ENCODE results near the gene NDUFAF8.

Gene NDUFAF8

DNA sequence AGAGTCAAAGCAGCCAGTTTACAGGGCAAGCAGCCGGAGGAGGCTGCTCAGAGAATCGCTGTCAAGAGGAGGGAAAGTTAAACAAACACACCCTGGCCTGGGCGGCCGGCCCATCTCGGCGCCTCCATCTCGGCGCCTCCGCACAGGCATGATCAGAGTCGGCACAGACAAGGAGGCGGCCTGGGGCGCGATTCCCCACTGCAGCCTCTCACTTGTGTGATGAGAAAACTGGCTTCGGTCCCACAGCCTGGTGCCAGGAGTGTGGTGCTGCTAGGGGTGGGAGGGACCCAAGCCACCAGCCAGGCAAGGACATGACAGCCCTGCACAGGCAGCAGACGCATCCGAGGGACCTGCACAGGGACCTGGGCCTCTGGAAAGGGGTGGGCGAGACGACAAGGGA, 38.3 kb downstream of the NDUFAF8 start:
- peak; percentile 74 for DNase-seq (ENCODE audit: low spot score)

DNA sequence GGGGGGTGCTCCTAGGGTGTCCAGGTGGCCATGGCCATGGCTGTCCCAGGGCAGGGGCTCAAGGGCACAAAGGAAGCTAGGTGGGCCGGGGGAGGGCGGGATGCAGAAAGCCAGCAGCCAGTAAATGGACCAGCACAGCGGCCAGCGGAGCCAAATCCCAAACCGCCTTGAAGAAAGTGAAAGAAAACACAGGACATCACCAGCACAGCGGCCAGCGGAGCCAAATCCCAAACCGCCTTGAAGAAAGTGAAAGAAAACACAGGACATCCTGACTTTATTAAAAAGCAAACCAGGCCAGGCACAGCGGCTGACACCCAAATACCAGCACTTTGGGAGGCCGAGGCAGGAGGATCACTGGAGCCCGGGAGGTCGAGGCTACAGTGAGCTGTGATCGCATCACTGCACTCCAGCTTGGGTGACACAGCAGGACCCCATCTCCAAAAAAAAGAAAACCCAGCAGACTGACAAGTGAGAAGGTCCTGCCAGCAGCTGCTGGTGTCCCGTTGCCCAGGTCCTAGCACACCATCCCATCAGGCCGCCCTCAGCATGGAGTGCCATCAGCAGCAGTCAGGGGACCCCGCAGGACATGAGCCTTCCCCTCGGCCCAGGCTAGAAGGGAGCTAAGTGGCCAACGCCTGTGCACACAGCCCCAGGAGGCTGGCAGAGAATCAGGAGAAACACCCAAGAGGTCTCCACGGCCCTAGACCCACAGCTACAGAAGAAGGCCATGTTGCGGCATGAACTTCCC, 39.0 kb downstream of the NDUFAF8 start:
- DNase-seq (ENCODE audit: low spot score) = no peak

DNA sequence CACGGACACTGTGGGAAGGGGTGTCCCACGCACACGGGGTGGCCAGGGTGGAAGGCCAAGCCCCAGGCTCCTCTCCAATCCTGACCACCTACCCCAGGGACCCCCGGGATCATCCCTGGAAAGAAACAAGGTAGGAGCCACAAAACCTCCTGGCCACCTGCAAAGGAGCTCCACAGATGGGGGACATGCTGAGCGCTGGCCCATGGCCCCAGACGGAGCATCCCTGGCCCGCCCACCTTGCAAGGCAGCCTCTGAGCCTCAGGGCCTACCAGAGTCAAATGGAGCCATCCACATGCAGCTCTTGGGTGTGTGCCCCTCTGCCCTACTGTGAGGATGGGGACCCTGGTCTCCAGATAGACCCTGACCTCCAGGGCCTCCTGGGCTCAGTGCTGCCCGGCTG, 39.7 kb downstream of the NDUFAF8 start:
- no peak for DNase-seq (ENCODE audit: low spot score)

DNA sequence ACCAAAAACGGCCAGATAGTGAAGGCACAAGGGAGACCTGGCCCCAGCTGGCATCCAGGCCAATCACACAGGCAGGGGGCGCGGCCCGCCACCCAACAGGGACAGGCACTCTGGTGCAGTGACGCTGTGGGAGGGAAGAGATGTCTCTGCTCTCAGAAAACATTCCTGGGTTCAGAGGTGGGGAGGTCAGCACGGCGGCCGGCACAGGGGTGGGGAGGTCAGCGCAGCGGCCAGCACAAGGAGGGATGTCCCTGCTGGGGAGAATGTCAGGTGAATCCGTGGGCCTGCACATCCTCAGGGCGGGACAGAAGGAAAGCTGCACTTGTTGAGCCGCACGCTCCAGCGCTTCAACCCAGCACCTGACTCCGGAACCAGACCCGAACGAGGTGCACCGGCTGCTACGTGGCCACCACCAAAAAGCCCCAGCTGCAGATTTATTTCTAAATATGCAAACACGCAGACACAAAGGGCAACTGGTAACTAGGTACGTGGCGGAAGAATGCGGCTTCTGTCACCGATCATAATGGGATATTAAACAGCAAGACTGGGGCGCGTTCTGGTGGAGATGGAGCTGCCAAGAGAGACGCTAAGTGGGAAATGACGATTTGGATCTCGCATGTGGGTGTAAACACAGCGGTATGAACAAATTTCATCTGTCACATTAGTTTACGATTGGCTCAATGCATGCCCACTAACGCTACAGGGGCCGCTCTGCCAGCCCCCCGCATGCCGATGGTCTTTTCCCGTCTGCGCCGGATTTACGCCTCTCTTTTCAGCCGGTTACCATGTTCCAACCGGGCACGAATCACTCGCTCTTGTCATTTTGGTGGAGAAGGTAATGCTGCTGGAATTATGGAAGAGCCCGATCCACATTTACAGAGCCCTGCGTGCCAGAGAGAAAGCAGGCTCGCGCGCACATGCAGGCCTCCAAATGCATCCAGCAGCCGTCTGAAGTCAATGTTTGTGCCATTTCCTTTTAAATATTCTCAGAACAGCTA, 40.5 kb downstream of the NDUFAF8 start:
- DNase-seq (ENCODE audit: low spot score) = peak; percentile 62

DNA sequence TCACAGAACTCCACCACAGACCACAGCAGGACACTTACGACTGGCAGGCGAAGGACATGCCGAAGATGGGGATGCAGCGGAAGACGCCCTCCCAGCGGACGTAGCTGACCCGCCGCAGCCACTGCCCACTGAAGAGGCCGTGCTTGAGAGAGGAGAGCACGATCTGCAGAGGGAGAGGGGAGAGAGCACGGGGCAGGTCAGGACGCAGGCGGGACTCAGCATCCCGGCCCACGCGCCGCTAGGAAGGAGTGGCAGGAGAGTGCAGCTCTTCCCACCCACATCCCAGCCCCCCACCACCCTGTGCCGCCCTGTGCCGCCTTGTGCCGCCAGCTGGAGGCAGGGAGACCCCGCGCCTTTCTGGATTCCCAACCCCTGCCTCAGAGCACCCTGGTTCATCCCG, 41.5 kb downstream of the NDUFAF8 start:
- DNase-seq (ENCODE audit: low spot score) = no peak

DNA sequence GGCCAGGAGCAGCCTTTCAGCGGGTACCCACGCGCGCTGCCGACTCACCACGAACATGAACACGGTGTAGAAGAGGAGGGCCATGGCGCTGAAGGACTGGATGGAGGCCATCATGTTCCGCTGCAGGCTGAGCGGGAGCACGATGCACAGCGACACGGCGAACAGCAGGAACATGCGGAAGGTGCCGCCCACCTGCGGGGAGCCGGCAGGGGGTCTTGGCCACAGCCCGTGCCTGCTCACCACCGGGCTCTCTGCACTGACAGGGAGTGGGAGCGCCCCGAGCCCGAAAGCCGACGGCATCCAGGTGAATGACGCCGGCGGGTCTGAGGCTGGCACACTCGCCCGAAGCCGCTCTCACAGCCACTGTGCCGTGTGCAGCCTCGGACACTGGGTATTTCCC, 43.0 kb downstream of the NDUFAF8 start:
- DNase-seq (ENCODE audit: low spot score) = no peak

DNA sequence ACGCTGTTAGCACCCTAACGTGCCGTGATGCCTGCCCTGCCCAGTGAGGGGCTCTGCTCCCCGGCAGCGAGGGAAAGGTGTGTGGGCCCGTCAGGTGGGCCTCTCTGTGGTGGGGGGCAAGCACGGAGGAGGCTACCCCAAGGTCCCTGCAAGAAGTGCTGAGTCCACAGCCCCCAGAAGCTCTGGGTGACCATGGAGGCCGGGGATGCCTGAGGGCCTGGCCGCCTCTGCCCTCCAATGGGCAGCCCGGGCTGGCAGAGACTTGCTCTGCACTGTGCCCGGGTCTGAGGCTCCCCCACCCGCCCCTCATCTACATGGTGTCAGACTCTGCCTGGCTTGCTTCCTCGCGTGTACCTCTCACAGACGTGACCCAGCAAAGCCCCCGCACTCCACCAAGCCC, 43.8 kb downstream of the NDUFAF8 start:
- no peak for DNase-seq (ENCODE audit: low spot score)

DNA sequence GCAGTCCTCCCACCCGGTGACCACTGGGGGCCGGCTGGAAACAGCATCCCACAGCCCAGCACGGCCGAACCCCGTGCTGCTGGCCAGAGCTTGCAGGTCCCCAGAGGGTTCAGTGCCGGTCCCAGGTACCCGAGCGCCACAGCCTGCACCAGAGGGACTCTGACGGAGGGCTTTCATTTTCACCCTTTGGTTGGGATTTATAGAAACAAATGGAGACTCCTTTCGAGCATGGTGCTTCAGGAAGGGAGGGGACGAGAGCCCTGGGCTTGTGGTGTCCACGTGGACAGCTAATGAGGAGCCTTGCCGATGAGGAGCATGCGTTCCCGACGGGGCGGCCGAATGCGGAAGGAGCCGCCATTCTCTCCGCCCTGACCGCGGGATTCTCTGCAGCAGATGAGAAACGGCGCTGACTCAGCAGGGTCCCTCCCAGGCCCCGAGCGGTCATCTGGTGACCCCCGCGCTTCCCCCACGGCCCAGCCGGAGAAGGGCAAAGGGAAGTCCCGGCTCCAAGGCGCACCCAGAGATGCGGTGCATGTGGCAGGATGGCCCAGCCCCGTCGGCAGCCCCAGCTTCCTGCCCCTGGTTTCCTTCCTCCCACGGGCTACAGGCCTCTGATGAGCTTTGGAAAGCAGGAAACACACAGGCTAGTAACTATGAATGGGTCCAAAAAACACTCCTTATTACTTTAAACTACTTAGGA, 46.2 kb downstream of the NDUFAF8 start:
- peak; percentile 74 for DNase-seq (ENCODE audit: low spot score)

DNA sequence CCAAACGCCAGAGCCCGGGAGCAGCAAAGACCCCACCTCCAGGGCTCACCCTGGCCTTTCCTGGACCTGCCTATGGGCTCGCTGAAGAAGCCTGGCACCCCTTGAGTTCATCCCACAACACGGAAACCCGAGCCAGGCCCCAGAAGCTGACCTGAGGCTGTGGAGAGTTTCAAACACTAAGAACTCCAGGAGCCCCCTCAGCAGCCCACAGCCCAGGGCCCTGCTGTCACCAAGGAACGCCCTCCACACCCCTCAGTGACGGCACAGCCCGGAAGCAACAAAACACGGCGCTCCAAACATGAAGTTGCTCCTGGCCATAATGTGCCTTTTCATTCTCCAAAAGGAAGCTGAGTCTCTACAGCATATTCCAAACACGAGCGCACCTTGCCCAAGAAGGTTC, 46.8 kb downstream of the NDUFAF8 start:
- DNase-seq (ENCODE audit: low spot score) = no peak

DNA sequence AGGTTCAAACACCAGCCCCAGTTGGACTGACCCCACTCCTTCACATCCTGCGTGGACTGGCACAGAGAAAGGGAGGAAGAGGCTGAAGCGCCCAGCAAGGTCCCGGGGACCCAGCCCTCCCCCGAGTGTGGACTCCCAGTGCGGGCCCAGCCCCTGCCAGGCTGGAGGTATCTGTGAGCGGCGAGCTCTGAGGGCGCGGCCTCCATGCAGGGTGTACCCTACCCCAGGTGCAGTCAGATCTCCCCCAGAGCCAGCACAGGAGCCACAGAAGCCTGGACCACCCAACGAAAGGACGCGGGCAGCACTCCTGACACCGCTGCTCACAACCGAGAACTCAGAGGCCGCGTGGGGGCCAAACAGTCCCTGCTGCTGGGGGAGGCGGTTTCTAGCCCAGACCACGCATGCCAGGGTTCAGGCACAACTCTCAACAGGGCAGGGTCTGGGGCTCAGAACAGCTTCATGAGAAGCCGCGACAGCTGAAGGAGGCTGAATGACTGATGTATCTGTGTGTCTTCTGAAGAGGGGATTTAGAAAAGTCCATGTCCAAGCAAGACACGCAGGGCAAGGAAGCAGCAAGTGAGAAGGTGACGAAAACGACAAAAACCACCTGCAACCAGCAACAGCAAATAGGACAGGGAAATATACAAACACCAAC, 47.5 kb downstream of the NDUFAF8 start:
- DNase-seq (ENCODE audit: low spot score) = no peak

DNA sequence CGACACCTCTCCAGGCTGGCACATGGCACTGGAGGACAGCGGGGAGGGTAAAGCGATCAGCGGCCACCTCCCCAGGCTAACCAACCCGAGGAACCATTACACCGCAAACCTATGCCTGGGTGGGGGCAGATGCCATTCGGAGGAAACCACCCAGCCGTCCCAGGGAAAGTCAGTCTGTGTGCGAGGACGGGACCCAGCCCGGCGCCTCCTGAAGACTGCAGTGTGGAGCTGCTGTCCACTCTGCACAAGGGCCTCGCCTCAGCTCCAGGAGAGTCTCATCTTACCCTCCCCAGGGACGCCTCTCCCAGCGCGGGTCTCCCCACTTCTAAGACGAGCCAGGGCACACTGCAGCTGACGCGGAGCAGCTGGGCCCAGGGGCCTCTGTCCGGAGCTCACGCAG, 48.0 kb downstream of the NDUFAF8 start:
- DNase-seq (ENCODE audit: low spot score) = no peak

DNA sequence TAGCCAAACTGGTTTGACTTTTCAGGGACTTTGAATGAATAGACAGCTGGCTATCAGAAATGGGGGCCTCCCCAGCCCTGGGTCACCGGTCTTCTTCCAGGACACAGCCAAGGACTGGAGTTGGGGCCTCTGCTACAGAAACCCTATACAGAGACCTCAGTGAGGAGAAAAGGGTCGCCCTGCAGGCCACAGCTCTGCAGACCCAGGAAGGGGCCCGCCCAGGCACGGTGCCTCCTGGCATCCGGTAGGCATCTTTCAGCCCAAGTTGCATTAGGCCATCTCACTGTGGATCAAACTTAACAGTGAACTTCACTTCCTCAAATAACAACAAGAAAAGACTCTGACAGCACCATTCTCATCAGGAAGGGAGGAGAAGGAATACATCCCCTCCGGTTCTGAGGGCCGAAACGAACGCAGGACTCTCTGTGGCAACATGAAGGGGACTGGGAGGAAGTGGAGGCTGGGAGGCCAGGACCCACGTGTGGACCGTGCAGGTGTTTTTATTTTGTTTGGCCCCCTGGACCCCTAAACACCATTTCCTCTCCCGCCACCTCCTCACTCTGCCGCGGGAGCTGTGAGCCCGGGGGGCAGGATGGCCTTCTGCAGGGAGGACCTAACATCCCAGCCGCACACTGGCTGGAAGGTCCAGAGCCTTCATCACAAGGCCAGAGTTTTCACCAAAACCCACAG, 48.8 kb downstream of the NDUFAF8 start:
- DNase-seq (ENCODE audit: low spot score) = no peak

DNA sequence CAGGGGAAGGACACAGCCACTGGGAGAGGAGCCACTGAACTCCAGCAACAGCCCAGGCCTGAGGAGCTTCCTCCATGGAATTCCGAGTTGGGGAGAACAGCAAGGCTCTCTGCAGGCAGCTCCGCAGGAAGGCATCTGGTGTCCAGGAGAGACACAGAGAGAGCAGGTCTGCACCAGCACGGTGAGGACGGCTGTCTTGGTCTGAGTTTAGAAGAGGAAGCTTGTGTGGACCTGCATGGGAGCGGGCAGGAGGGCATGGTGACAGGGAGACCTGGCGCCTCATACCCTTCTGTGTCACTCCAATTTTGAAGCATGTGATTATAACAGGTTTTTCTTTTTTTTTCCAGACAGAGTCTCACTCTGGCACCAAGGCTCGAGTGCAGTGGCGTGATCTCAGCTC, 49.6 kb downstream of the NDUFAF8 start:
- DNase-seq (ENCODE audit: low spot score) = no peak

DNA sequence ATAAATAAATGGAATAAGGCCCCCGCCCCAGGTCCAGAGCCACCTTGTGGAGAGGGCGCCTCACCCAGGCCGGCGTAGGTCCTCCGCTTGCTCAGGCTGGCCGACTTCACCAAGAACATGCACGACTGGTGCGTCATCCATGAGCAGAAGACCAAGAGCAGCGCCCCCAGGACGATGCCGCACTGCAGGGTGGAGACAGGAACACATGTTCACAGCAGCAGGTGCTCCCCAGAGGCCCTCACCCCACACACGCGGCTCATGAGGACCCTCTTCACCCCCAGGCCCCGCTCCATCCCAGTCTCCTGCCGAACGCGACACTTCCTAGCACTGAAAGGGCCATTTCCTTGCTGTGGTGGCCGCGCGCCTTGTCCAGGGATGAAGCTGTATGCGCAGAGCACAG, 50.5 kb downstream of the NDUFAF8 start:
- no peak for DNase-seq (ENCODE audit: low spot score)

DNA sequence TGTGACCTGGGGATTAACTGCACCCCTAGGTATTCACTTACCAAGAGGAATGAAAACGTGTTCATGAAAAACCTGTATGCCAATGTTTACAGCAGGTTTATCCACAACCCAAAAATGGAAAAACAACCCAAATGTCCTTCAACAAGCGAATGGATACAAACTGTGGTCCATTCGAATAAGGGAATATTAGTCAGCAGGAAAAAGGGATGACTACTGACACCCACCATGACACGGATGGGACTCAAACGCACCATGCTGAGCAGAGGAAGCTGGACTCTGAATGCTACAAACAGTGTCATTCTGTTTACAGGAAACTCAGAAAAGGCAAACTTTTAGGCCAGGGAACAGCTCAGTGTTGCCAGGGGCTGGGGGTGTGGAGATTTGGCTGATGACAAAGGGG, 51.1 kb downstream of the NDUFAF8 start:
- no peak for DNase-seq (ENCODE audit: low spot score)

Measured in Ammon's horn (tissue), 1 donor.